Measurements from ENCODE around the gene MRGPRD. TPM values are rescaled to one million over a fixed set of nuclear protein-coding genes. Genes with fewer than 3 reads are reported as not detected.

Gene MRGPRD
- total and polyA plus RNA-seq, 2 of the 13 experiments (the other 11 are each of a cell fraction or from before 2014, with no cell fraction given), result not detected

GRCh38 chr11:69014898-69015549, 34.2 kb upstream of the MRGPRD start:
- H4K20me1 ChIP-seq (ENCODE audit: insufficient read depth, low read length), result no peaks in the 10 kb centered on the region
- no peaks in the 10 kb centered on the region for H3K79me2 ChIP-seq (ENCODE audit: insufficient read depth, low read length)
- no peak overlapping the region for H3K9ac ChIP-seq (ENCODE audit: insufficient read depth, low read depth, low read length)
- no peak for TF ChIP-seq EED (CRISPR knock-in tag; IDR thresholded peaks at IDR 0.05)
- no peak for TF ChIP-seq SMARCC2 (IDR thresholded peaks at IDR 0.05)
- TF ChIP-seq ZNF20 (CRISPR knock-in tag; IDR thresholded peaks at IDR 0.05), result no peak
- no peak for TF ChIP-seq TCF12 (IDR thresholded peaks at IDR 0.05)
- TF ChIP-seq TCF12 (CRISPR knock-in tag; IDR thresholded peaks at IDR 0.05), result no peak
- no peak for TF ChIP-seq ZNF451 (CRISPR knock-in tag; IDR thresholded peaks at IDR 0.05)
- no peak for TF ChIP-seq TOPORS (CRISPR knock-in tag; IDR thresholded peaks at IDR 0.05)
- no peak for TF ChIP-seq MIER3 (CRISPR knock-in tag; IDR thresholded peaks at IDR 0.05; ENCODE audit: borderline replicate concordance)
- TF ChIP-seq FOXM1 (CRISPR knock-in tag; IDR thresholded peaks at IDR 0.05), result no peak
- no peak for TF ChIP-seq IKZF1 (IDR thresholded peaks at IDR 0.05)
- TF ChIP-seq, protein P1, sequence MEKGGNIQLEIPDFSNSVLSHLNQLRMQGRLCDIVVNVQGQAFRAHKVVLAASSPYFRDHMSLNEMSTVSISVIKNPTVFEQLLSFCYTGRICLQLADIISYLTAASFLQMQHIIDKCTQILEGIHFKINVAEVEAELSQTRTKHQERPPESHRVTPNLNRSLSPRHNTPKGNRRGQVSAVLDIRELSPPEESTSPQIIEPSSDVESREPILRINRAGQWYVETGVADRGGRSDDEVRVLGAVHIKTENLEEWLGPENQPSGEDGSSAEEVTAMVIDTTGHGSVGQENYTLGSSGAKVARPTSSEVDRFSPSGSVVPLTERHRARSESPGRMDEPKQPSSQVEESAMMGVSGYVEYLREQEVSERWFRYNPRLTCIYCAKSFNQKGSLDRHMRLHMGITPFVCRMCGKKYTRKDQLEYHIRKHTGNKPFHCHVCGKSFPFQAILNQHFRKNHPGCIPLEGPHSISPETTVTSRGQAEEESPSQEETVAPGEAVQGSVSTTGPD (CRISPR knock-in tag; IDR thresholded peaks at IDR 0.05), result no peak
- no peak for TF ChIP-seq E2F1 (CRISPR knock-in tag; IDR thresholded peaks at IDR 0.05)
- H2AFZ ChIP-seq (ENCODE audit: low read length), result no peak overlapping the region
- ChIA-PET POLR2A (no interaction called here), CTCF (ENCODE audit: low intra/inter-chr PET ratio, low total read pairs) (no interaction called here)
- WGBS (ENCODE audit: low lambda C conversion rate), result 21% methylated on average over 5 of the region's 9 CpGs
- intact Hi-C loops (cut with micrococcal nuclease; ENCODE audit: unreplicated experiment) (no loop called here), in situ Hi-C loops (cut with HindIII; ENCODE audit: extremely low pct_ligation_motif_present, low pct_unique_long_range_greater_than_20kb) (no loop called here)
- peaks cover 22% of the 10 kb centered on the region for H3K4me1 ChIP-seq (ENCODE audit: insufficient read depth, low read length)
- 0 out of 2 replicates have a peak overlapping the region, but pooled peaks have one; percentile 51 for H3K4me2 ChIP-seq (ENCODE audit: low read depth, low read length)
- FAIRE-seq, result no peak
- H3K9me3 ChIP-seq (ENCODE audit: low read length), result no peaks in the 10 kb centered on the region
- H3K4me3 ChIP-seq (replicated peaks in 1 of 3; ENCODE audit: insufficient read depth in 1 of 3, low read depth in 2 of 3, low read length in 3 of 3), result no peak overlapping the region; a peak in 1 of 6 replicates
- no peak for DNase-seq (ENCODE audit: low spot score)
- no peak for ATAC-seq
- H3K27me3 ChIP-seq (ENCODE audit: control insufficient read depth in 1 of 2, insufficient read depth in 2 of 2, low read length in 2 of 2), result peaks cover 15 to 45% of the 10 kb centered on the region in 2 experiments; a peak in 3 of 5 replicates
- BruUV-seq (replicated peaks), result no TSS peak
- no peak overlapping the region for H3K27ac ChIP-seq (ENCODE audit: extremely low read length, insufficient read depth, low read length)
- H3K36me3 ChIP-seq (replicated peaks in 1 of 2; ENCODE audit: control insufficient read depth in 1 of 2, insufficient read depth in 2 of 2, low read length in 2 of 2), result no peaks in the 10 kb centered on the region

Measured in HepG2 (cell line).